Daoy (cell line): ENCODE measurements around the gene ACTL9. TPM values are rescaled to one million over a fixed set of nuclear protein-coding genes. Genes with fewer than 3 reads are reported as not detected.

Experiments used
- DNase-seq: peaks from one replicate; pipeline ENCODE4 v3.0.0-alpha.2; 2015; ENCODE audit warnings: low read depth
- total RNA-seq: library from RNA; depleted of rRNA; stranded (reverse); fragments of >200 nt; shearing (Covaris generic); gene quantifications from 2 replicates; pipeline ENCODE4 v1.2.3, GENCODE V29; 2014

Gene ACTL9
- total RNA-seq, 1 experiment from 2014 or later, result not detected

DNA sequence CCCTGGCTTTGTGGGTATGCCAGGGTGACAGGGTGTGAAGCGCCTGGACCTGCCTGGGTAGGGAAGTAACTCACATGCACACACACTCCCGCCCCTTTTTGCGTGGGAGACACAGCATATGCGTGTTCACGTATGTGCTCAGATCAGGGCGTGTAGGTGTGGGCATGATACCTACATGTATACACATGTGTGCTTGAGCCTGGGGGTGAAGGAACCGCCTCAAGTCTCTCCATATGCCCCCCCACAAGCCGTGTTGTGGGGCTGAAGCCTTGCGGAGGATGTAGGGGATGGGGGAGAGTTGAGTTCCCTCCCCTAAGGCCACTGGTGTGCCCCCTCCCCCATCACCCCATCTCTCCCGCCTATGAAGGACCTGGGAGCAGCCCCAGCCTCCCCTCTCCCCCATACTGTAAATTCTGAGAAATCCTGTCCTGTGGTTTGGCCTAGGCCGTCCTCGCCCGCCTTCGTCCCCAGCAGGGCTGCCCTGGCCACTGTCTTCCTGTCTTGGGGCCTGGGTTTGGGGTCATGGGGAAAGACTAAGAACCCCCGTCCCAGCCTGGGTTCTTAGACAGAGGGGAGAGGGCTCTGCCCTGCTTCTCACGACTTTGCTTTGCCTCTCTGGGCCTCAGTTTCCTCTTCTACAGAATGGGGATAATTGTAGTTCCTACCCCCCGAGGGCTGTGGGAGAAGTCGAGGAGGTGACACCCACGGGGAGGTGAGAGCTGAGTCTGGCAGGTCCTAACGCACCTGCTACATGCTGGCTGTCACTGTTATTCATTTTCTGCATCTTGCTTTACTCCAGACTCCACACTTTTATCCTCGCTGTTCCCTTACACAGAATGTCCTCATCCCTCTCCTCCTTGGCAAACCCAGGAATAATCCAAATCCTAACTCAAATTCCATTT is 14.3 kb downstream of the ACTL9 start:
- no peak for DNase-seq

- DNase-seq, result no peak
Observed at GRCh38 chr19:8682931-8683330, 15.7 kb downstream of the ACTL9 start.

DNA sequence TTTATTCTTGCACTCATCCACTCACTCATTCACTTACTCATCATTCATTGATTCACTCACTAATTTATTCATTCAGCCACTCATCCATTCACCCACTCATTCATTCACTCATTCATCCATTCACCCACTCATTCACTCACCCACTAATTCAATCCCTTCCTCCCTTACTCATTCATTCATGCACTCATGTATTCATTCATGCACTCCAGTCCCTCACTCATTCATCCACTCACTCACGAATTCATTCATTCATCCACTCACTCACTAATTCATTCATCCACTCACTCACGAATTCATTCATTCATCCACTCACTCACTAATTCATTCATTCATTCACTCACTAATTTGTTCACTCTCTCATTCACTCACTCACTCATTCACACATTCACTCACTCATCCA is 16.1 kb downstream of the ACTL9 start:
- no peak for DNase-seq

DNA sequence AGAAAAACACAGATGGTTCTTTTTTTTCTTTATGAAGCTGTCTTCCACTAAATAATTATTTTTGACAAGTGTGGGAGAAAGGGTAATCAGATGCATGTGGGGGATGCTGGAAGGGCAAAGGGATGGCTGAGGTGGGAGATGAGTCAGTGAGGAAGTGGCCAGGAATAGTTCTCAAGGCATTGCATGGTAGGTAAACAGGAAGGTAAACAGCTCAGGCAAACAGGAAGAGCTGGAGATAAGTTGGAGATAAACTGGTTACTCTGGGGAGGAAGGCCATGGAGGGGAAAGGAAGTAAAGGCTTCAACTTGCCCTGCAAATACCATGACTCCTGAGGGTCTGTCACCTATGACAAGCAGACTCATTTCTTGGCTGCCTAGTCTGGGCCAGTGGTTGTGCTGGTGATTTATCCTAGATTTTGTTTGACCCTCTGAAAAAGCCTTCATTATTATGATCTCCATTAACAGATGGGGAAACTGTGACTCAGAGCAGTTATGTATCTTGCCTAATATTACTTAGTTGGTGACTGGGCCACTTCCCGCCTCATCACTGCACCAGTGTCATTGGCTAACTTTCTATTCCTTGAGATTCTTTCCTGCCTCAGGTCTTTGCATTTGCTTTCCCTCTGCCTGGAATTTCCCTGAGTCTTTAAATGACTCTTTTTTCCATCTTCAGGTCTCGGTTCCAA is 17.1 kb downstream of the ACTL9 start:
- DNase-seq, result peak; percentile 44

DNA sequence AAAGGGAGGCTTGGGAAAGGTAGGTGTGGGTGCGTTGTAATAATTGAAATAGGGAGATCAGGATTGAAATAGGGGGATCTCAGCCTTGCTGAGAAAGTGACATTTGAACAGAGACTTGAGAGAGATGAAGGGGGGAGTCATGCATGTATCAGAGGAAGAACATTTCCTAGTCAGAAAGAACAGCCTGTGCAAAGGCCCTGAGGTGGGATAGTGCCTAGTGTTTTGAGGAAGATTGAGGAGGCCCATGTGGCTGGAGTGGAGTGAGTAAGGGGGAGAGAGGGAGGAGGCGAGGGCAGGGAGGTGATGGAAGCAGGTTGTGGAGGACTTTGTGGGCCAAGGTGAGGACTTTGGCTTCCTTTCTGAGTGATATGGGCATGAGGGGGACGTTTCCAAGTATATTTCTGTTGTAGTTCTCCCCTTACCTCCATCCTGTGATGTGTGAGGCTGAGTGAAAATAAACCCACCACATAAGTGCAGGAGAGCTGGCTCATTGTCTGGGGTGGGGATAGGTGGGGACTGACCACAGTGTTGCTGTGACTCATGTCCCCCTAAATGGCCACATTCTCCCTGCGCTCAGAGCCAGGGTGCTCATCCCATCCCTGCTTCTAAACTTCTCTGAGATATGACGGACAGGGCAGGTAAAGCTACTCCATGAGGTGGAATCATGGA is 17.8 kb downstream of the ACTL9 start:
- peak; percentile 28 for DNase-seq

DNA sequence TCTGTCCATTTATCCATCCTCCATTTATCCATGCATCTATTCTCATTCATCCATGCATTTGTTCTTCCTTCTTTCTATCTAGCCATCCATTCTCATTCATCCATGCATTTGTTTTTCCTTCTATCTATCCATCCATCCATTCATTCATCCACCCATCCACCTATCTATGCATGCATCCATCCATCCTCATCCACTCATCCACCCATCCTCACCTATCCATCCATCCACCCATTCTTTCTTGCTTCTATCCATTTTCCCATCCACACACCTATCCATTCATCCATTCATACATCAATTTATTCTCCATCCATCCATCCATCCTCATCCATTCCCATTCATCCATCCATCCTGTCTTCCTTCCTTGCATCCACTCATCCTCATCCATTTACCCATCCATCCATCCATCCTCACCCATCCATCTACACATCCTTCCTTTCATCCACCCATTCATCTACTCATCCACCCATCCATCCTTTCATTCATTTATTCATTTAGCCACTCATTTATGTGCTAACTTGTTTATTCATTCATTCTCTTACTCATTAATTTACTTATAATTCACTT is 20.3 kb downstream of the ACTL9 start:
- DNase-seq, result no peak

DNA sequence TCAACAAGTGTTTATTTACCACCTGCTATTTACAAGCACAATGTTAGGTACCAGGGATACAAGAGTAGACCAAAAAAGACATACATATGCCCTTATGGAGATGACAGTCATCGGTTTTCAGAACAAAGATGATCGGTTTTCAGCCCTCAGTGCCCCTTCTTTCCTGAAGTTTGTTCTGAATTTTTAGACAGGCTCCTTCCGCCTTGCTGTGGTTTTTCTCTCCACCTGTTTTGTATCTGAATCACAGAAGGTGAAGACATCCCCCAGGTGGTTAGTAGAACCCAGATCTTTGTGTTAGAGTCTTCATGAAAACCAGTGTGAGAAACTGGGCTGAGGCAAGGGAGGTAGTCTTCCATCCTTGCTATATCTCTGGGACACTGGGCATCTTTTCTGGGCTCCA is 23.5 kb downstream of the ACTL9 start:
- DNase-seq, result no peak

GRCh38 chr19:8673276-8673891 is 25.2 kb downstream of the ACTL9 start:
- DNase-seq, result no peak

DNA sequence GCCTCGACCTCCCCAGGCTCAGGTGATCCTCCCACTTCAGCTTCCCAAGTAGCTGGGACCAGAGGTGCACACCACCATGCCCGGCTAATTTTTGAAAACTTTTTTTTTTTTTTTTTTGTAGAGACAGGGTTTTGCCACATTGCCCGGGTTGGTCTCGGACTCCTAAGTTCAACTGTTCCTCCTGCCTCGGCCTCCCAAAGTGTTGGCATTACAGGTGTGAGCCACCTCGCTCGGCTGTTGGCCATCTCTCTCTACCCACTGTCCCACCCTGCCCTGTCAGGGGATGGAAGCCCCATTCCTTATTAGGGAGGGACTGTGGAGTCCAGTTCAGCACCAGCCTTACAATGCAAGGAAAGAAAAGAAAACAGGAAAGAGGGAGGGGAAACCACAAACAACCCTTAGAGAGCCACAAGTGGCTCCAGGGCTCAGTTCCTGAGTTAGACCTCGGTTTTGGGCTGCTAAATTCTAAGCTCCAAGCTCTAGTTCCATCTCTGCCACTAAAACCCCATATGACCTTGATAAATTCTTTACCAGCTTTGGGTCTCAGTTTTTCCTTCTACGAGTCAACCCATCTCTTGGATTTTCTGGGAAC is 31.7 kb downstream of the ACTL9 start:
- no peak for DNase-seq

- no peak for DNase-seq
Observed at GRCh38 chr19:8665468-8666213, 33.0 kb downstream of the ACTL9 start.

GRCh38 chr19:8664671-8665057 is 33.9 kb downstream of the ACTL9 start:
- DNase-seq, result no peak

DNA sequence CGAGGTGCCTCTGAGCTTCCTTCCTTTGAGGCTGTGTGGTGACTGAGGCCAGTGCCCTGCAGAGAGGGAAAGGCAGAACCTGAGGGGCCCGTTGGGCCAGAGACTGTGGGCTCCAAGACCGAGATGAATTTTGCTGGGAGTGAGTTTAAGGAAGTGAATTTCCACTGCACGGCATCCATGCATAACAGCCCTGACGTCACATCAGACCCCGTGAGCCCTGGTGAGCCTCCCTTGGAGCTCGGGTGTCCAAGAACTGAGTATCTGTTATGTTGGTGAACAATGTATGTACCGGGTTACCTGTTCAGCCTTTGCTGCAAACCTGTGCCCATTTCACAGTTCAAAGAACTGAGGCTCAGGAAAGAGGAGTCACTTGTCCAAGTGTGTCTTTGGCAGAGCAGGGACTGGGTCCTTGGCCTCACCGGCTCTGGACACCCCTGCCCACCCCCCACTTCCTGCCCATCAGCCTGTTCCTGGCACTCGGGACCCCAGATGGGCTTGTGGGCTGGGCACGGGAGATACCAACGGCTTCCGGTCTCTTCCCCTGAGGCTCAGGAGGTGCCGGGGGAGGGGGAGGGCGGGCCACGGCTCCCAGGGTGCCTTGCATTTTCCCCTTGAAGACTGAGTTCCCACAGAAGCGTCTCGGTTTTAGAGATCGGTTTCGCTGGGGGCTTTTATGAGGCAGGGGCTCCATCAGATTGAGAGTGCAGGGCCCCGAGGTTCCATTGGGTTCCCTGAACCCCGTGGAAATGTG is 34.5 kb downstream of the ACTL9 start:
- no peak for DNase-seq

- no peak for DNase-seq
Observed at GRCh38 chr19:8662263-8662662, 36.3 kb downstream of the ACTL9 start.

DNA sequence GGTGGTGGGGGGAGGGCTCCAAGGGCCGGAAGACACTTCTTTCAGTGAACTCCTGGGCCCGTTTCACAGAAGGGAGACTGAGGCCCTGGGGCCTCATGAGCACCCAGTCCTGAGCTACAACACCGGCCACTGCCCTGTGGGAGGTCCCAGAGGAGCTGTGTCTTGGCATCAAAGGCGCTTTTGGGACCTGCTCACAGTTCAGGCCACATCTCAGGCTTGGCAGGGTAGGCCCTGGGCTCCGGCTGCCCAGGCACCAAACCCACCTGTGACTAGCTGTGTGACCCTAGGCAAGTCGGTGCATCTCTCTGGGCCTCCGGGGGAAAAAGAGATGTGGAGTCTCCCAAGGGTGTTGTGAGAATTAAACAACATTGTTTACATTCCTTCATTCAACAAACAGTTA is 38.7 kb downstream of the ACTL9 start:
- DNase-seq, result no peak

GRCh38 chr19:8657869-8658268 is 40.7 kb downstream of the ACTL9 start:
- no peak for DNase-seq

- no peak for DNase-seq
Observed at GRCh38 chr19:8655340-8655709, 43.3 kb downstream of the ACTL9 start.

DNA sequence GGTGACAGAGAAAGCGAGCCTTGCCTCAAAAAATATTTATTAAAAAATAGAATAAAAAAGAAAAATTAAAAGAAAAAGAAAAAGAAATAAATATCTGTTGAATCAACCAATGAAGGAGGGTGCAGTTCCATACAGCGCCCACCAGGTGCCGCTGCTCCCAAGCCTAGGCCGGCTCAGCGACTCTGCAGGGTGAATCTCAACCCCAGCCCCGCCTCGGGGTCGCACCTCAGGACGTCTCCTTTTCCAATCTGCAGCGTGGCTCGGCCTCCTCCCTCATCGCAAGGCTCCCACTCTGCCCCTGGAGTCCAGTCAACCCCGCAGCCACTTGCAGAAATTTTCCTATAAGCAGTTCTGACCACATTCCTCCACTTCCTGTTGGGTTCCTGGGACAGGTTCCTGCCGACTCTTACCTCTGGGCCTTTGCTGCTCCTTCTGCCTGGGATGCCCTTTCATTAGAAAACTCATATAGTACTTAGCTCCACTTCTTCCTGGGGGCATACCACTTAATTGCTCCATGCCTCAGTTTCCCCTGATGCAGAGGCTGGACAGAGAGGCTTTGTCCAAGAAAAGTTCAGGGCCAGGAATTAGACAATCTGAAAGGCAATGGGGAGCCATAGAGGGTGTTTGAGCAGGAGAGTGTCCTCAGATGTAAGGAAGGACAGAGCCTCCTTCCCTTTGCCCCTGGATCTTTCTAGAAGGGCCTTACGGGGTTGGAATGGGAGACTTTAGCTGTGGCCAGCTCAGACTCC is 43.8 kb downstream of the ACTL9 start:
- peak; percentile 76 for DNase-seq

- DNase-seq, result no peak
Observed at GRCh38 chr19:8648240-8648639, 50.4 kb downstream of the ACTL9 start.
